Lung (tissue), 12 donors: ENCODE results near the gene NPR3. TPM values are rescaled to one million over a fixed set of nuclear protein-coding genes. Genes with fewer than 3 reads are reported as not detected.

Experiments
- ATAC-seq: fragments of 200-7000 bp; cut with Tn5 transposase; one replicate; pipeline ENCODE4 v1.9.1; 2020; ENCODE audit warnings: moderate number of reproducible peaks; ENCODE audit not compliant: insufficient read depth, low FRiP score
- DNase-seq, 3 donors: peaks; one replicate each; pipeline ENCODE4 v3.0.0-alpha.2; 2013 to 2017
- H3K27ac ChIP-seq, 2 donors: one replicate each; pipeline ENCODE4 v1.5.1; 2013; ENCODE audit warnings: mild to moderate bottlenecking in 2 of 2, moderate library complexity in 2 of 2, control low read depth in 1 of 2, inconsistent platforms in 1 of 2, low read depth in 1 of 2, low read length in 1 of 2
- H3K27me3 ChIP-seq, 3 donors: one replicate each; pipeline ENCODE4 v1.5.1; 2013; ENCODE audit warnings: low read length in 2 of 3; ENCODE audit not compliant: control insufficient read depth in 3 of 3, insufficient read depth in 3 of 3
- H3K36me3 ChIP-seq, 4 donors: one replicate each; pipeline ENCODE4 v1.5.1; 2013; ENCODE audit warnings: low read length in 4 of 4, mild to moderate bottlenecking in 1 of 4, moderate library complexity in 1 of 4; ENCODE audit not compliant: control insufficient read depth in 4 of 4, insufficient read depth in 4 of 4
- H3K4me1 ChIP-seq, 5 donors: one replicate each; pipeline ENCODE4 v1.5.1; 2013; ENCODE audit warnings: low read length in 5 of 5, mild to moderate bottlenecking in 2 of 5, moderate library complexity in 1 of 5; ENCODE audit not compliant: control insufficient read depth in 5 of 5, insufficient read depth in 5 of 5
- H3K4me3 ChIP-seq: one replicate; pipeline ENCODE4 v1.5.1; 2013; ENCODE audit warnings: mild to moderate bottlenecking, control low read depth, moderate library complexity
- H3K9ac ChIP-seq, 2 donors: one replicate each; pipeline ENCODE4 v1.5.1; 2013; ENCODE audit warnings: low read length in 2 of 2, control low read depth in 1 of 2; ENCODE audit not compliant: insufficient read depth in 1 of 2
- H3K9me3 ChIP-seq, 4 donors: one replicate each; pipeline ENCODE4 v1.5.1; 2013; ENCODE audit warnings: low read length in 3 of 4, mild to moderate bottlenecking in 1 of 4, moderate library complexity in 1 of 4; ENCODE audit not compliant: control insufficient read depth in 4 of 4, insufficient read depth in 3 of 4
- WGBS, 2 donors: extraction: QIAGEN DNeasy Blood & Tissue Kit; methylation state at CpG; one replicate each; pipeline ENCODE4 v1.1.7; 2013; 5-methylcytosine and 5-hydroxymethylcytosine counted together
- polyA plus RNA-seq, 2 donors: library from polyadenylated mRNA; stranded (reverse); fragments of 200-250 nt; gene quantifications; one replicate each; pipeline ENCODE4 v1.2.1, GENCODE V29; 2013
- total RNA-seq, 2 donors: library from RNA; depleted of rRNA in 1 of 2; stranded (reverse); fragments of >200 nt in 1 of 2; gene quantifications; one replicate each; pipeline ENCODE4 v1.2.1, GENCODE V29; 2014 to 2021
- TF ChIP-seq, protein P1 (sequence below): IDR thresholded peaks from 2 replicates; pipeline ENCODE4 v1.5.1; 2012; ENCODE audit warnings: mild to moderate bottlenecking; ENCODE audit errors: control extremely low read depth, extremely low read depth
- donor health status: control.
- donor health status: control.
- donor health status: Bipolar disorder and iron deficiency.
- donor health status: healthy.
- donor health status: DM: yes; HTN: yes; CAD: no.

Gene NPR3
- total and polyA plus RNA-seq, 4 donors = 3.9 to 86.9 (median 8.9) TPM

DNA sequence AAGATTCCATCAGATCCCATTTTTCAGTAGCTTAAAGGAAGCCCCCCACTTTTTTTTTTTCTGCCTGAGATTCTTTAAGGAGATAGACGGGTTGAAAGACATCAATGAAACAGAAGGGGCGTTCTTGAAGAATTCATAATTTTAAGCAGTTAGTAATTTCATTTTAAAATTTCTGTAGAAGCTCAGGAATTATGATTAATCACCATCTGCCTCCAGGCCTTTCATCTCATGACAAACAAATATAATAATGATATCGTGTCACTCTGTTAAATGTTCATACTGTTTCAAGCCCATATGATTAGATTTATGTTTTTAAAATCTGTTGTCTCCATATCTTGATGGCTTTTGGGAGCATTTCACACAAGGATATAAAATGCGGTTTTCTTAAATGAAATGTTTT, 75.2 kb downstream of the NPR3 start:
- Histone ChIP-seq H3K4me3 (no peak overlapping the region), H3K27ac (no peak overlapping the region), H3K4me1 (peaks cover 0 to 3% (median 0%) of the 10 kb centered on the region in 5 donors), H3K27me3 (no peaks in the 10 kb centered on the region), H3K9me3 (peaks cover 0 to 2% (median 0%) of the 10 kb centered on the region in 4 donors), H3K36me3 (peaks cover 0 to 3% (median 0%) of the 10 kb centered on the region in 4 donors), H3K9ac (no peak overlapping the region)
- ATAC-seq = no peak
- no peak for DNase-seq
- 84 to 92% methylated on average over 4 of the region's 4 CpGs for WGBS, 2 donors
- TF ChIP-seq, protein P1, sequence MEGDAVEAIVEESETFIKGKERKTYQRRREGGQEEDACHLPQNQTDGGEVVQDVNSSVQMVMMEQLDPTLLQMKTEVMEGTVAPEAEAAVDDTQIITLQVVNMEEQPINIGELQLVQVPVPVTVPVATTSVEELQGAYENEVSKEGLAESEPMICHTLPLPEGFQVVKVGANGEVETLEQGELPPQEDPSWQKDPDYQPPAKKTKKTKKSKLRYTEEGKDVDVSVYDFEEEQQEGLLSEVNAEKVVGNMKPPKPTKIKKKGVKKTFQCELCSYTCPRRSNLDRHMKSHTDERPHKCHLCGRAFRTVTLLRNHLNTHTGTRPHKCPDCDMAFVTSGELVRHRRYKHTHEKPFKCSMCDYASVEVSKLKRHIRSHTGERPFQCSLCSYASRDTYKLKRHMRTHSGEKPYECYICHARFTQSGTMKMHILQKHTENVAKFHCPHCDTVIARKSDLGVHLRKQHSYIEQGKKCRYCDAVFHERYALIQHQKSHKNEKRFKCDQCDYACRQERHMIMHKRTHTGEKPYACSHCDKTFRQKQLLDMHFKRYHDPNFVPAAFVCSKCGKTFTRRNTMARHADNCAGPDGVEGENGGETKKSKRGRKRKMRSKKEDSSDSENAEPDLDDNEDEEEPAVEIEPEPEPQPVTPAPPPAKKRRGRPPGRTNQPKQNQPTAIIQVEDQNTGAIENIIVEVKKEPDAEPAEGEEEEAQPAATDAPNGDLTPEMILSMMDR = no peak

DNA sequence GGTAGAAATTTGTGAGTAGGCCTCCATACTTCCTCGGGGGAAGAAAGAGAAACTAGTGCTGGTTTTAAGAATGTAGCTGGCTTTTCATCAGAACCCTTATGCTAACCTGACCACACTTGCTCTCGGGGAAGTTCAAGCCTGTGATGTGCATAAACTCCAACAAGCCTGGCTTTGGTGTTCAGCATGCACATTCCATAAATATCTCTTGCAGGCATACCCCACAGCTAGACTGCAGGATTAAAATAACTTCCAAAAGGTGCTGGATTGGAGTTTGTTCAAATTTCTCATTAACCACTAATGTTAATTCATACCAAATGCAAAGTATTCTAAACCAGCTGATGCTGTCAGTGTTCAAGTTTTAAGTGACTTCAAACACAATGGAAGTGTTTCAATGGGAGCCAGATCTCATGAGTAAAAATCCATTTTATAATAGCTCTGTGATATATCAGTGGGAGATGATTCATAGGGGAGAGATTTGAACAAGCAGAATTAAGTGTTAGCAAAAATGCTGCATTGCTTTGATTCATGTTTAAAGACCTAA, 79.4 kb downstream of the NPR3 start:
- H3K27ac ChIP-seq = no peak overlapping the region
- H3K36me3 ChIP-seq = peaks cover 0 to 3% (median 0%) of the 10 kb centered on the region in 4 donors
- TF ChIP-seq, protein P1 = no peak
- H3K4me3 ChIP-seq = no peak overlapping the region
- 76 to 77% methylated on average over 2 of the region's 2 CpGs for WGBS, 2 donors
- no peak for ATAC-seq
- H3K9ac ChIP-seq = no peak overlapping the region
- peaks cover 0 to 2% (median 0%) of the 10 kb centered on the region in 4 donors for H3K9me3 ChIP-seq
- no peak for DNase-seq
- H3K4me1 ChIP-seq = peaks cover 0 to 3% (median 0%) of the 10 kb centered on the region in 5 donors
- H3K27me3 ChIP-seq = no peaks in the 10 kb centered on the region

DNA sequence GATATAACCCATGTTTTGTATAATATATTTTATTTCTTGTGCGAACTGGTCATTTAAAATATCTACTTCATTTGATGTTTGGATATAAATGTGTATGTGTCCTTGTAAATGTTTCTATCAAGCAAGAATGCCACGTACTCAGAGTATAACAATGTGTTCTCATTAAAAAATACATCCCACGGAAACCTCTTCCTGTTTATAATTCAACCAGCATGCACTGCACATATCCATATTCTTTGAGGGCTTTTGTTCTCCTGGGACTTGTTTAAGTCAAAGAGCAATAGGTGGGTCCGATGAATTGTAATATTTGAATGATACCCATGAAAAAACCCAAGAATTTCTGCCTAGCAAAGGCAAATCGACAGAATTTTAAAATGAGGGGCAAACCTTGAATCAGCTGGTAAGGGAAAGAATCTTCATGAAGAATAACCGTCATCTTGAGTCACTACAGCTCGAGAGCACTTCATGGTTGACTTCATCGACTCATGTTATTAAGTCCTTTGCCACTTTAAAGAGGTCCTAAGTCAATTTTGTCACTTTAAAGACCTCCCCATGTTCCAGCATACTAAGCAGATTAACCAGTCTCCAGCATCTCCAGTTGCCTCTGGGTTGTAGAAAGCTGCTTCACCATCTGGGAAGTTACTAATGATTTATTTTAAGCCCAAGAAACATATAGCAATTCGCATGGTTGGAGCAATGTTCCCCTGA, 80.6 kb downstream of the NPR3 start:
- ATAC-seq (no peak), DNase-seq (no peak)
- no peak overlapping the region for H3K27ac ChIP-seq
- H3K27me3 ChIP-seq = no peaks in the 10 kb centered on the region
- peaks cover 0 to 3% (median 0%) of the 10 kb centered on the region in 5 donors for H3K4me1 ChIP-seq
- no peak overlapping the region for H3K4me3 ChIP-seq
- peaks cover 0 to 2% (median 0%) of the 10 kb centered on the region in 4 donors for H3K9me3 ChIP-seq
- TF ChIP-seq, protein P1 = no peak
- H3K9ac ChIP-seq = no peak overlapping the region
- no peaks in the 10 kb centered on the region for H3K36me3 ChIP-seq
- WGBS, 2 donors = 64 to 85% methylated on average over 9 of the region's 9 CpGs
